ENCODE results near the gene GPR31. TPM values are rescaled to one million over a fixed set of nuclear protein-coding genes. Genes with fewer than 3 reads are reported as not detected.

Gene GPR31
- total RNA-seq, 1 donor from 2014 or later: not detected

GRCh38 chr6:167143041-167143440 is 14.7 kb downstream of the GPR31 start:
- intact Hi-C loops (cut with DNase I): loop anchor here (10.0 kb wide), 1 partner anchor 358 kb away; no protein-coding TSS in a partner anchor
- no peak for DNase-seq (ENCODE audit: low spot score)

GRCh38 chr6:167142433-167142761 is 15.4 kb downstream of the GPR31 start:
- DNase-seq (ENCODE audit: low spot score): no peak
- intact Hi-C loops (cut with DNase I): loop anchor here (10.0 kb wide), 1 partner anchor 358 kb away; no protein-coding TSS in a partner anchor

GRCh38 chr6:167141667-167142432 is 15.9 kb downstream of the GPR31 start:
- intact Hi-C loops (cut with DNase I): loop anchor here (10.0 kb wide), 1 partner anchor 357 kb away; no protein-coding TSS in a partner anchor
- DNase-seq (ENCODE audit: low spot score): no peak

- intact Hi-C loops (cut with DNase I): loop anchor here (10.0 kb wide), 1 partner anchor 356 kb away; no protein-coding TSS in a partner anchor
- DNase-seq (ENCODE audit: low spot score): no peak
Observed at GRCh38 chr6:167140589-167141474, 16.9 kb downstream of the GPR31 start.

GRCh38 chr6:167139761-167140160 is 18.0 kb downstream of the GPR31 start:
- no peak for DNase-seq (ENCODE audit: low spot score)
- intact Hi-C loops (cut with DNase I): loop anchor here (10.0 kb wide), 1 partner anchor 355 kb away; no protein-coding TSS in a partner anchor

- no peak for DNase-seq (ENCODE audit: low spot score)
- intact Hi-C loops (cut with DNase I): no loop called here
Observed at GRCh38 chr6:167137881-167138280, 19.9 kb downstream of the GPR31 start.

- no peak for DNase-seq (ENCODE audit: low spot score)
- intact Hi-C loops (cut with DNase I): no loop called here
Observed at GRCh38 chr6:167137081-167137480, 20.7 kb downstream of the GPR31 start.

- no peak for DNase-seq (ENCODE audit: low spot score)
- intact Hi-C loops (cut with DNase I): no loop called here
Observed at GRCh38 chr6:167136376-167136775, 21.4 kb downstream of the GPR31 start.

GRCh38 chr6:167134448-167135328 is 23.1 kb downstream of the GPR31 start:
- intact Hi-C loops (cut with DNase I): no loop called here
- DNase-seq (ENCODE audit: low spot score): no peak

GRCh38 chr6:167130712-167131684 is 26.8 kb downstream of the GPR31 start:
- no peak for DNase-seq (ENCODE audit: low spot score)
- intact Hi-C loops (cut with DNase I): no loop called here

- no peak for DNase-seq (ENCODE audit: low spot score)
- intact Hi-C loops (cut with DNase I): no loop called here
Observed at GRCh38 chr6:167130008-167130677, 27.6 kb downstream of the GPR31 start.

GRCh38 chr6:167129562-167129961 is 28.2 kb downstream of the GPR31 start:
- no peak for DNase-seq (ENCODE audit: low spot score)
- intact Hi-C loops (cut with DNase I): no loop called here

GRCh38 chr6:167129159-167129558 is 28.6 kb downstream of the GPR31 start:
- intact Hi-C loops (cut with DNase I): no loop called here

GRCh38 chr6:167127785-167128531 is 29.8 kb downstream of the GPR31 start:
- no peak for DNase-seq (ENCODE audit: low spot score)
- intact Hi-C loops (cut with DNase I): no loop called here

More at GRCh38 chr6:167129159-167129558, 28.6 kb downstream of the GPR31 start:
- no peak for DNase-seq (ENCODE audit: low spot score)

GRCh38 chr6:167125855-167126349 is 31.9 kb downstream of the GPR31 start:
- intact Hi-C loops (cut with DNase I): no loop called here
- DNase-seq (ENCODE audit: low spot score): no peak

GRCh38 chr6:167125410-167125809 is 32.4 kb downstream of the GPR31 start:
- intact Hi-C loops (cut with DNase I): no loop called here
- no peak for DNase-seq (ENCODE audit: low spot score)

- intact Hi-C loops (cut with DNase I): no loop called here
- no peak for DNase-seq (ENCODE audit: low spot score)
Observed at GRCh38 chr6:167124753-167125152, 33.0 kb downstream of the GPR31 start.

Data from cardiac septum (tissue), 1 donor.